Left lung (tissue), 10 donors: ENCODE results near the gene PADI2. TPM values are rescaled to one million over a fixed set of nuclear protein-coding genes. Genes with fewer than 3 reads are reported as not detected.
A peak's percentile ranks its signal among the peaks of the same experiment; 100 is the strongest.

Source experiments
- ATAC-seq: fragments of 200-7000 bp; cut with Tn5 transposase; one replicate; pipeline ENCODE4 v1.9.1; 2020; ENCODE audit warnings: moderate library complexity
- DNase-seq, 4 donors: peaks; one replicate each; pipeline ENCODE4 v3.0.0-alpha.2; 2013 to 2020
- H3K27ac ChIP-seq, 2 donors: fragments of 200-600 bp; sonication (generic) in 1 of 2; one replicate each; pipeline versions ENCODE4 v1.5.0 to v1.8.0; 2020 to 2021
- H3K27me3 ChIP-seq, 2 donors: fragments of 200-600 bp; sonication (generic) in 1 of 2; one replicate each; pipeline versions ENCODE4 v1.5.0 to v1.8.0; 2020 to 2021
- H3K36me3 ChIP-seq, 2 donors: fragments of 200-600 bp; sonication (generic) in 1 of 2; one replicate each; pipeline versions ENCODE4 v1.5.0 to v1.8.0; 2020 to 2021
- H3K4me1 ChIP-seq, 2 donors: fragments of 200-600 bp; one replicate each; pipeline ENCODE4 v1.8.0; 2021
- H3K4me3 ChIP-seq, 2 donors: fragments of 200-600 bp; sonication (generic) in 1 of 2; one replicate each; pipeline versions ENCODE4 v1.5.0 to v1.8.0; 2020 to 2021; ENCODE audit warnings: mild to moderate bottlenecking in 1 of 2
- H3K9me3 ChIP-seq, 2 donors: fragments of 200-600 bp; sonication (generic) in 1 of 2; one replicate each; pipeline versions ENCODE4 v1.5.0 to v1.8.0; 2020 to 2021
- CTCF ChIP-seq, 2 donors: fragments of 200-600 bp; sonication (generic) in 1 of 2; IDR thresholded peaks; one replicate each; pipeline versions ENCODE4 v1.5.0 to v1.8.0; 2021; ENCODE audit warnings: antibody characterized with exemption in 2 of 2
- intact Hi-C, 2 donors: fragments of 100-400 bp; cut with DNase I; formaldehyde crosslinking; loops; one replicate each; pipeline versions ENCODE4 v1.11.2 to v1.14.2; 2022
- polyA plus RNA-seq, 6 donors: library from polyadenylated mRNA; unstranded; fragments of 120-200 nt; gene quantifications; one replicate each; pipeline ENCODE4 v1.2.1, GENCODE V29; 2013; ENCODE audit not compliant: insufficient read length in 6 of 6
- total RNA-seq, 2 donors: library from RNA; stranded (reverse); fragmentation: NEBNext Ultra II Directional; extraction: Animal tissue kit (Norgen Biotek cat#: 25700); gene quantifications; one replicate each; pipeline ENCODE4 v1.2.1, GENCODE V29; 2021
- donor health status: DM: no; HTN: yes; CAD: no.
- donor health status: DM: no; HTN: no; CAD: no.

Gene PADI2
- total and polyA plus RNA-seq, 8 donors: 2.2 to 35.4 (median 10.6) TPM

- Histone ChIP-seq H3K4me3 (no peak overlapping the region), H3K4me1 (peaks cover 10 to 38% of the 10 kb centered on the region in 2 donors), H3K9me3 (no peaks in the 10 kb centered on the region), H3K36me3 (peaks cover 0 to 8% of the 10 kb centered on the region in 2 donors), H3K27me3 (no peaks in the 10 kb centered on the region), H3K27ac (no peak overlapping the region)
- no peak for DNase-seq
- no peak for TF ChIP-seq CTCF (IDR thresholded peaks at IDR 0.05)
- intact Hi-C loops: no loop called here
- no peak for ATAC-seq
These were observed 63.5 kb downstream of the PADI2 start for GRCh38 chr1:17055801-17056200.

- Histone ChIP-seq H3K27ac (peak within 1 kb of the TSS; percentile 81 to 85), H3K4me3 (peak within 1 kb of the TSS; percentile 65 to 72), H3K9me3 (no peaks in the 10 kb centered on the region), H3K36me3 (peaks cover 0 to 28% of the 10 kb centered on the region in 2 donors), H3K27me3 (no peaks in the 10 kb centered on the region), H3K4me1 (peaks cover 10 to 23% of the 10 kb centered on the region in 2 donors)
- ATAC-seq (peak; percentile 98), DNase-seq (peak; percentile 98 to 99 (median 99))
- intact Hi-C loops: no loop called here
- no peak for TF ChIP-seq CTCF (IDR thresholded peaks at IDR 0.05)
These were observed 65.4 kb downstream of the PADI2 start, which contains the start of gene SDHB for GRCh38 chr1:17053685-17054410. SDHB (minus strand) TSS chr1:17054032; CDS start chr1:17054019, 13 bp downstream.

GRCh38 chr1:17053086-17053684 lies 66.1 kb downstream of the PADI2 start:
- ATAC-seq (no peak), DNase-seq (no peak)
- intact Hi-C loops: no loop called here
- Histone ChIP-seq H3K27me3 (no peaks in the 10 kb centered on the region), H3K4me3 (peak overlapping the region; percentile 65 to 72), H3K4me1 (peaks cover 10 to 23% of the 10 kb centered on the region in 2 donors), H3K27ac (peak overlapping the region; percentile 81 to 85), H3K36me3 (peaks cover 0 to 28% of the 10 kb centered on the region in 2 donors), H3K9me3 (no peaks in the 10 kb centered on the region)
- no peak for TF ChIP-seq CTCF (IDR thresholded peaks at IDR 0.05)

GRCh38 chr1:17052641-17053040 lies 66.6 kb downstream of the PADI2 start:
- Histone ChIP-seq H3K4me3 (peak overlapping the region in 1 of 2 donors; percentile 65), H3K9me3 (no peaks in the 10 kb centered on the region), H3K36me3 (peaks cover 0 to 28% of the 10 kb centered on the region in 2 donors), H3K27ac (peak overlapping the region in 1 of 2 donors; percentile 81), H3K27me3 (no peaks in the 10 kb centered on the region), H3K4me1 (peaks cover 10 to 23% of the 10 kb centered on the region in 2 donors)
- intact Hi-C loops: no loop called here
- ATAC-seq (no peak), DNase-seq (no peak)
- no peak for TF ChIP-seq CTCF (IDR thresholded peaks at IDR 0.05)

- no peak for ATAC-seq
- no peak for TF ChIP-seq CTCF (IDR thresholded peaks at IDR 0.05)
- Histone ChIP-seq H3K36me3 (peaks cover 0 to 34% of the 10 kb centered on the region in 2 donors), H3K4me3 (no peak overlapping the region), H3K27ac (no peak overlapping the region), H3K27me3 (no peaks in the 10 kb centered on the region), H3K4me1 (peaks cover 10 to 27% of the 10 kb centered on the region in 2 donors), H3K9me3 (no peaks in the 10 kb centered on the region)
- intact Hi-C loops: no loop called here
- DNase-seq: no peak
These were observed 67.2 kb downstream of the PADI2 start for GRCh38 chr1:17052038-17052437.
